ENCODE results near the gene STK32B. TPM values are rescaled to one million over a fixed set of nuclear protein-coding genes. Genes with fewer than 3 reads are reported as not detected.

The STK32B gene
- total and polyA plus RNA-seq, 2 of the 8 experiments (the other 6 are each of a cell fraction or from before 2014, with no cell fraction given), result 2.3 to 2.5 TPM

GRCh38 chr4:5122114-5122513, 70.8 kb downstream of the STK32B start:
- H3K9ac ChIP-seq (replicated peaks in 1 of 4; ENCODE audit: extremely low read depth in 1 of 4, low read depth in 3 of 4, low read length in 3 of 4), result no peak overlapping the region
- no peak overlapping the region for H3K23ac ChIP-seq (ENCODE audit: insufficient read length)
- H3K27me3 ChIP-seq (replicated peaks in 1 of 4; ENCODE audit: control insufficient read depth in 3 of 4, extremely low read depth in 1 of 4, insufficient read depth in 3 of 4, low read length in 3 of 4), result no peaks in the 10 kb centered on the region; a peak in 1 of 7 replicates
- H3K4me2 ChIP-seq (ENCODE audit: insufficient read depth in 1 of 2, low read depth in 2 of 2, low read length in 2 of 2), result no peak overlapping the region
- H4K91ac ChIP-seq (replicated peaks; ENCODE audit: insufficient read length, low read length), result no peak overlapping the region
- H2BK120ac ChIP-seq (replicated peaks; ENCODE audit: low read depth, low read length), result no peak overlapping the region
- H3K18ac ChIP-seq (ENCODE audit: extremely low read depth, low read length), result no peak overlapping the region
- no peaks in the 10 kb centered on the region for H3K9me3 ChIP-seq (ENCODE audit: insufficient read depth in 2 of 2, low read depth in 1 of 2, low read length in 1 of 2)
- WGBS, 2 experiments (ENCODE audit: extremely low coverage in 1 of 2, insufficient coverage in 1 of 2, insufficient read length in 1 of 2, insufficient replicate concordance in 2 of 2, low coverage in 1 of 2, low lambda C conversion rate in 2 of 2, missing lambda C conversion rate in 1 of 2), result 88 to 100% methylated on average over 1 of the region's 1 CpG
- TF ChIP-seq TEAD4 (IDR thresholded peaks at IDR 0.05; ENCODE audit: low read depth, low read length) (no peak), CHD1 (IDR thresholded peaks at IDR 0.05; ENCODE audit: low read depth, low read length) (no peak), NANOG (IDR thresholded peaks at IDR 0.05; ENCODE audit: insufficient read depth, low read depth, low read length, poor library complexity, severe bottlenecking) (no peak), KDM1A (IDR thresholded peaks at IDR 0.05; ENCODE audit: borderline replicate concordance, low read length) (no peak), GTF2F1 (IDR thresholded peaks at IDR 0.05; ENCODE audit: borderline replicate concordance, low read depth, low read length) (no peak), BCL11A (IDR thresholded peaks at IDR 0.05; ENCODE audit: low read depth in 2 of 2, low read length in 2 of 2) (no peak), HDAC6 (IDR thresholded peaks at IDR 0.05; ENCODE audit: low read depth, low read length) (no peak), KDM5A (IDR thresholded peaks at IDR 0.05; ENCODE audit: low read length) (no peak), EGR1 (IDR thresholded peaks at IDR 0.05; ENCODE audit: borderline replicate concordance, low read depth, low read length) (no peak), POU5F1 (IDR thresholded peaks at IDR 0.05; ENCODE audit: low read depth, low read length) (no peak), ASH2L (IDR thresholded peaks at IDR 0.05; ENCODE audit: low read length) (no peak), RBBP5 (IDR thresholded peaks at IDR 0.05; ENCODE audit: borderline replicate concordance, low read depth, low read length) (no peak)
- TF ChIP-seq, protein P1, sequence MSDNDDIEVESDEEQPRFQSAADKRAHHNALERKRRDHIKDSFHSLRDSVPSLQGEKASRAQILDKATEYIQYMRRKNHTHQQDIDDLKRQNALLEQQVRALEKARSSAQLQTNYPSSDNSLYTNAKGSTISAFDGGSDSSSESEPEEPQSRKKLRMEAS (IDR thresholded peaks at IDR 0.05), result no peak
- TF ChIP-seq, protein P2, sequence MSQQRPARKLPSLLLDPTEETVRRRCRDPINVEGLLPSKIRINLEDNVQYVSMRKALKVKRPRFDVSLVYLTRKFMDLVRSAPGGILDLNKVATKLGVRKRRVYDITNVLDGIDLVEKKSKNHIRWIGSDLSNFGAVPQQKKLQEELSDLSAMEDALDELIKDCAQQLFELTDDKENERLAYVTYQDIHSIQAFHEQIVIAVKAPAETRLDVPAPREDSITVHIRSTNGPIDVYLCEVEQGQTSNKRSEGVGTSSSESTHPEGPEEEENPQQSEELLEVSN (IDR thresholded peaks at IDR 0.05), result no peak
- ChIA-PET CTCF (ENCODE audit: partially characterized antibody) (no interaction called here), POLR2A (ENCODE audit: partially characterized antibody) (no interaction called here)
- no peak overlapping the region for H3K56ac ChIP-seq (replicated peaks; ENCODE audit: insufficient read length, low read depth, low read length)
- H3K4ac ChIP-seq (replicated peaks; ENCODE audit: insufficient read length, low read depth, low read length), result no peak overlapping the region
- no peak overlapping the region for H2BK15ac ChIP-seq (ENCODE audit: low read length)
- H4K5ac ChIP-seq (ENCODE audit: insufficient read length, low read depth, low read length), result no peak overlapping the region
- H3K36me3 ChIP-seq (ENCODE audit: control insufficient read depth in 2 of 4, insufficient read depth in 4 of 4, low read length in 3 of 4), result no peaks in the 10 kb centered on the region
- peaks cover 3% of the 10 kb centered on the region; the same call in 1 of the 2 replicates for H3K23me2 ChIP-seq (ENCODE audit: low read depth, low read length)
- no peak overlapping the region for H2AFZ ChIP-seq (ENCODE audit: low read length)
- H3K4me3 ChIP-seq (ENCODE audit: extremely low read depth in 1 of 4, insufficient read depth in 2 of 4, low read depth in 3 of 4, low read length in 4 of 4), result no peak overlapping the region
- H3K14ac ChIP-seq (ENCODE audit: insufficient read length), result no peak overlapping the region
- no peak overlapping the region for H4K8ac ChIP-seq (ENCODE audit: extremely low read depth, insufficient read depth, low read length)
- H2AK5ac ChIP-seq (ENCODE audit: low read depth, low read length), result no peak overlapping the region
- DNase-seq (ENCODE audit: low read depth in 1 of 2, low spot score in 2 of 2), result no peak
- no peaks in the 10 kb centered on the region for H3K79me1 ChIP-seq (ENCODE audit: low read depth, low read length)
- H4K20me1 ChIP-seq (replicated peaks in 1 of 2; ENCODE audit: control insufficient read depth in 1 of 2, insufficient read depth in 2 of 2, low read length in 2 of 2), result peaks cover 0 to 3% of the 10 kb centered on the region in 2 experiments
- no peaks in the 10 kb centered on the region for H3K79me2 ChIP-seq (ENCODE audit: control insufficient read depth in 1 of 2, insufficient read depth in 2 of 2, low read length in 2 of 2)
- H3K27ac ChIP-seq (ENCODE audit: low read depth, low read length), result no peak overlapping the region
- H3K4me1 ChIP-seq (replicated peaks in 1 of 4; ENCODE audit: control insufficient read depth in 3 of 4, insufficient read depth in 4 of 4, low read length in 3 of 4), result no peaks in the 10 kb centered on the region
- no peak overlapping the region for H2BK20ac ChIP-seq (ENCODE audit: low read length)
- no peak overlapping the region for H2BK5ac ChIP-seq (ENCODE audit: low read depth, low read length)
- FAIRE-seq, result no peak
- no peak overlapping the region for H2BK12ac ChIP-seq (ENCODE audit: low read depth, low read length)

All from H1 (cell line).